Neural cell (in vitro differentiated cells): Measurements from ENCODE around the gene PROC. TPM values are rescaled to one million over a fixed set of nuclear protein-coding genes. Genes with fewer than 3 reads are reported as not detected.

Experiments
- H2AFZ ChIP-seq: fragments of 200-600, 300-800 bp; sonication (generic), shearing (Covaris generic); 2 replicates; pipeline ENCODE4 v1.6.0; 2014; ENCODE audit warnings: low read depth, mild to moderate bottlenecking, antibody characterized with exemption, low read length, moderate library complexity
- H3F3A ChIP-seq: fragments of 200-600 bp; shearing (Covaris generic); 2 replicates; pipeline ENCODE4 v1.6.1; 2016; ENCODE audit warnings: mild to moderate bottlenecking, moderate library complexity, mixed read lengths, antibody characterized with exemption, low read length; ENCODE audit not compliant: insufficient read depth, poor library complexity, severe bottlenecking
- H3K27ac ChIP-seq: fragments of 200-600, 300-800 bp; sonication (generic), shearing (Covaris generic); 2 replicates; pipeline ENCODE4 v1.5.1; 2014; ENCODE audit warnings: mild to moderate bottlenecking, low read length, moderate library complexity
- H3K27me3 ChIP-seq: fragments of 300-800, 200-600 bp; sonication (generic), shearing (Covaris generic); 2 replicates; pipeline ENCODE4 v1.6.0; 2014; ENCODE audit warnings: mild to moderate bottlenecking, low read depth, low read length, moderate library complexity; ENCODE audit not compliant: insufficient read depth
- H3K36me3 ChIP-seq: fragments of 300-800, 200-600 bp; sonication (generic), shearing (Covaris generic); 2 replicates; pipeline ENCODE4 v1.5.1; 2014; ENCODE audit warnings: mild to moderate bottlenecking, antibody characterized with exemption, low read length, moderate library complexity; ENCODE audit not compliant: insufficient read depth
- H3K4me2 ChIP-seq: fragments of 300-800, 200-600 bp; sonication (generic), shearing (Covaris generic); 2 replicates; pipeline ENCODE4 v1.6.0; 2014; ENCODE audit warnings: mild to moderate bottlenecking, low read length
- H3K4me3 ChIP-seq: fragments of 300-800, 200-600 bp; sonication (generic), shearing (Covaris generic); 2 replicates; pipeline ENCODE4 v1.5.1; 2014; ENCODE audit warnings: mild to moderate bottlenecking, low read length, moderate library complexity
- H3K79me2 ChIP-seq: fragments of 200-600 bp; shearing (Covaris generic); replicated peaks from 2 replicates; pipeline ENCODE4 v1.6.0; 2014; ENCODE audit warnings: mild to moderate bottlenecking, low read length, moderate library complexity; ENCODE audit not compliant: insufficient read depth
- H3K9ac ChIP-seq: fragments of 300-800, 200-600 bp; sonication (generic), shearing (Covaris generic); 2 replicates; pipeline ENCODE4 v1.6.1; 2016; ENCODE audit warnings: mild to moderate bottlenecking, low read length, mixed read lengths
- H3K9me2 ChIP-seq: fragments of 200-600 bp; shearing (Covaris generic); 2 replicates; pipeline ENCODE4 v1.6.1; 2016; ENCODE audit warnings: mild to moderate bottlenecking, low read length, mixed read lengths; ENCODE audit not compliant: insufficient read depth
- H3K9me3 ChIP-seq: fragments of 200-600, 300-800 bp; sonication (generic), shearing (Covaris generic); 2 replicates; pipeline ENCODE4 v1.6.1; 2016; ENCODE audit warnings: mild to moderate bottlenecking, mixed run types, low read length, moderate library complexity, mixed read lengths
- H4K20me1 ChIP-seq: fragments of 200-600 bp; shearing (Covaris generic); 2 replicates; pipeline ENCODE4 v1.6.1; 2016; ENCODE audit warnings: mild to moderate bottlenecking, mixed run types; ENCODE audit not compliant: insufficient read depth
- EP300 ChIP-seq: fragments of 450-650 bp; conservative IDR thresholded peaks from 2 replicates; pipeline ENCODE4 v1.6.1; 2014; ENCODE audit warnings: antibody characterized with exemption, mild to moderate bottlenecking, moderate library complexity; ENCODE audit not compliant: poor library complexity, severe bottlenecking
- EZH2 ChIP-seq: fragments of 200-600, 300-800 bp; shearing (Covaris generic), sonication (generic); IDR thresholded peaks from 2 replicates; pipeline ENCODE4 v1.6.1; 2014; ENCODE audit warnings: antibody characterized with exemption, low read length, borderline replicate concordance, mild to moderate bottlenecking; ENCODE audit not compliant: insufficient read depth, poor library complexity, severe bottlenecking
- MXI1 ChIP-seq: fragments of 450-650 bp; conservative IDR thresholded peaks from 2 replicates; pipeline ENCODE4 v1.6.1; 2014; ENCODE audit warnings: antibody characterized with exemption, mild to moderate bottlenecking; ENCODE audit not compliant: poor library complexity, severe bottlenecking
- POLR2AphosphoS5 ChIP-seq: IDR thresholded peaks from 2 replicates; pipeline ENCODE4 v1.6.1; 2012
- RAD21 ChIP-seq: fragments of 450-650 bp; conservative IDR thresholded peaks from 2 replicates; pipeline ENCODE4 v1.6.1; 2014; ENCODE audit warnings: antibody characterized with exemption, mild to moderate bottlenecking, moderate library complexity
- SMC3 ChIP-seq: fragments of 450-650 bp; conservative IDR thresholded peaks from 2 replicates; pipeline ENCODE4 v1.6.1; 2014; ENCODE audit warnings: antibody characterized with exemption, mild to moderate bottlenecking, moderate library complexity; ENCODE audit not compliant: poor library complexity
- TAF1 ChIP-seq: IDR thresholded peaks from 2 replicates; pipeline ENCODE4 v1.6.1; 2012; ENCODE audit warnings: low read depth
- polyA plus RNA-seq: library from polyadenylated mRNA; depleted of rRNA; stranded (reverse); fragments of >200 nt; gene quantifications from 2 replicates; pipeline ENCODE4 v1.2.3, GENCODE V29; 2014
- TF ChIP-seq, protein P1 (sequence below): fragments of 450-650 bp; IDR thresholded peaks from 2 replicates; pipeline ENCODE4 v1.5.1; 2014; ENCODE audit warnings: antibody characterized with exemption, mild to moderate bottlenecking, moderate library complexity; ENCODE audit not compliant: poor library complexity, severe bottlenecking
- TF ChIP-seq, protein P2 (sequence below): IDR thresholded peaks from 2 replicates; pipeline ENCODE4 v1.6.1; 2012; ENCODE audit warnings: borderline replicate concordance

The PROC gene
- polyA plus RNA-seq, 1 donor from 2014 or later: 0.33 TPM

DNA sequence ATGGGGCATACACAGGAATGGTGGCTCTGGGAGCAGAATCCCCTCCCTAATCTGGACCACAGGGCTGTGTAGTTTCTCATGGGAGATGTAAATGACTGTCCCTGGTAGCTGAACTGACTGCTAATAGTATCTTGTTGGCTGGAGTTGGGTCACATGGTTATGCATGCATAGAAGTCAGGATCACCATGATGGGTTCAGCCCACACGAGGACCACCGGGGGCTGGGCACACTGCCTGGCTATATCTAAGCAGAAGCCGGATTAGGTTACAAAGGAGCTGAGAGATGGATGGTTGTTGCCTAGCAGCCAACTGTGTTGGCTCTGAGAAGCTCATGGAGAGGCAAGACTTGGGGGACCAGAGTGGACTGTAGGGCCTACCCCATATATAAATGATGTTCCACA lies 23.7 kb upstream of the PROC start:
- no peak overlapping the region for H3K4me2 ChIP-seq

DNA sequence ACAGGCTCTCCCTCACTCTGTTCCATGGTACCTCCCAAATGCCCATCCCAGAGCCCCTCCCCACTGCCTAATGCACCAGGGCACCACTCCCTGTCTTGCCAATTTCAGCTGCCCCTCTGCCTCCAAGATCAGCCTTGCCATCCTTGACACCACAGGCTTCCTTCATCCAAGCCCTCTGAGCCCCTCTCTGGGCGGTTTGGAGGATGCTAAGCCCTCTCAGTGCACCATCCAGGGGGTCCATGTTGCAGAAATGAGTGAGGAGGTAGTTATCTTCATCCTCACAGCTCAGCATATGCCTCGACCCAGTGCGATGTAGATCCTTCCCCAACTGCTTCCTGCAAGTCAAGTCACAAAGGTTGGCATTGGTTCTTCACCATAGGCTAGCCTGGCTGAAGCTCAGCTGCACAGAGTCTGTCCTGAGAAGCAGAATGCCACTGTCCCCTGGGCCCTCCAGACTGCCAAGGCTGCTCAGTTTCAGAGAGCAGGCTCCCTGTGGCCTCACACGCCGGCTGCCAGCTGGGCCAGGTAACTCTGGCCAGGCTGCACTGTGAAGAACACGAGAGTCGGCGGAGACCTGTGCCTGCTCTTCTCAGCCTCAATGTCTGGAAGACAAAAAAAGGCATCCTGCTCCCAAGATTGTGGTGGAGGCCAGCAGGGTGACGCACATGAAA lies 20.5 kb upstream of the PROC start:
- H3K9me3 ChIP-seq: no peaks in the 10 kb centered on the region
- H3K36me3 ChIP-seq: no peaks in the 10 kb centered on the region
- no peaks in the 10 kb centered on the region for H3K79me2 ChIP-seq
- no peaks in the 10 kb centered on the region for H3K27me3 ChIP-seq
- no peak overlapping the region for H3K27ac ChIP-seq
- H3K4me3 ChIP-seq: no peak overlapping the region
- no peak overlapping the region for H2AFZ ChIP-seq
- no peak overlapping the region for H3K4me2 ChIP-seq
- H3F3A ChIP-seq: no peaks in the 10 kb centered on the region
- H3K9ac ChIP-seq: no peak overlapping the region
- H4K20me1 ChIP-seq: no peaks in the 10 kb centered on the region
- no peaks in the 10 kb centered on the region for H3K9me2 ChIP-seq
- no peak for TF ChIP-seq SMC3
- TF ChIP-seq EZH2: no peak
- TF ChIP-seq, protein P1, sequence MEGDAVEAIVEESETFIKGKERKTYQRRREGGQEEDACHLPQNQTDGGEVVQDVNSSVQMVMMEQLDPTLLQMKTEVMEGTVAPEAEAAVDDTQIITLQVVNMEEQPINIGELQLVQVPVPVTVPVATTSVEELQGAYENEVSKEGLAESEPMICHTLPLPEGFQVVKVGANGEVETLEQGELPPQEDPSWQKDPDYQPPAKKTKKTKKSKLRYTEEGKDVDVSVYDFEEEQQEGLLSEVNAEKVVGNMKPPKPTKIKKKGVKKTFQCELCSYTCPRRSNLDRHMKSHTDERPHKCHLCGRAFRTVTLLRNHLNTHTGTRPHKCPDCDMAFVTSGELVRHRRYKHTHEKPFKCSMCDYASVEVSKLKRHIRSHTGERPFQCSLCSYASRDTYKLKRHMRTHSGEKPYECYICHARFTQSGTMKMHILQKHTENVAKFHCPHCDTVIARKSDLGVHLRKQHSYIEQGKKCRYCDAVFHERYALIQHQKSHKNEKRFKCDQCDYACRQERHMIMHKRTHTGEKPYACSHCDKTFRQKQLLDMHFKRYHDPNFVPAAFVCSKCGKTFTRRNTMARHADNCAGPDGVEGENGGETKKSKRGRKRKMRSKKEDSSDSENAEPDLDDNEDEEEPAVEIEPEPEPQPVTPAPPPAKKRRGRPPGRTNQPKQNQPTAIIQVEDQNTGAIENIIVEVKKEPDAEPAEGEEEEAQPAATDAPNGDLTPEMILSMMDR: no peak
- no peak for TF ChIP-seq EP300
- TF ChIP-seq, protein P2, sequence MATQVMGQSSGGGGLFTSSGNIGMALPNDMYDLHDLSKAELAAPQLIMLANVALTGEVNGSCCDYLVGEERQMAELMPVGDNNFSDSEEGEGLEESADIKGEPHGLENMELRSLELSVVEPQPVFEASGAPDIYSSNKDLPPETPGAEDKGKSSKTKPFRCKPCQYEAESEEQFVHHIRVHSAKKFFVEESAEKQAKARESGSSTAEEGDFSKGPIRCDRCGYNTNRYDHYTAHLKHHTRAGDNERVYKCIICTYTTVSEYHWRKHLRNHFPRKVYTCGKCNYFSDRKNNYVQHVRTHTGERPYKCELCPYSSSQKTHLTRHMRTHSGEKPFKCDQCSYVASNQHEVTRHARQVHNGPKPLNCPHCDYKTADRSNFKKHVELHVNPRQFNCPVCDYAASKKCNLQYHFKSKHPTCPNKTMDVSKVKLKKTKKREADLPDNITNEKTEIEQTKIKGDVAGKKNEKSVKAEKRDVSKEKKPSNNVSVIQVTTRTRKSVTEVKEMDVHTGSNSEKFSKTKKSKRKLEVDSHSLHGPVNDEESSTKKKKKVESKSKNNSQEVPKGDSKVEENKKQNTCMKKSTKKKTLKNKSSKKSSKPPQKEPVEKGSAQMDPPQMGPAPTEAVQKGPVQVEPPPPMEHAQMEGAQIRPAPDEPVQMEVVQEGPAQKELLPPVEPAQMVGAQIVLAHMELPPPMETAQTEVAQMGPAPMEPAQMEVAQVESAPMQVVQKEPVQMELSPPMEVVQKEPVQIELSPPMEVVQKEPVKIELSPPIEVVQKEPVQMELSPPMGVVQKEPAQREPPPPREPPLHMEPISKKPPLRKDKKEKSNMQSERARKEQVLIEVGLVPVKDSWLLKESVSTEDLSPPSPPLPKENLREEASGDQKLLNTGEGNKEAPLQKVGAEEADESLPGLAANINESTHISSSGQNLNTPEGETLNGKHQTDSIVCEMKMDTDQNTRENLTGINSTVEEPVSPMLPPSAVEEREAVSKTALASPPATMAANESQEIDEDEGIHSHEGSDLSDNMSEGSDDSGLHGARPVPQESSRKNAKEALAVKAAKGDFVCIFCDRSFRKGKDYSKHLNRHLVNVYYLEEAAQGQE: no peak
- no peak for TF ChIP-seq MXI1
- TF ChIP-seq RAD21: no peak
- no peak for TF ChIP-seq TAF1
- TF ChIP-seq POLR2AphosphoS5: no peak

More for the DNA sequence above, 23.7 kb upstream of the PROC start:
- no peaks in the 10 kb centered on the region for H3F3A ChIP-seq
- H3K36me3 ChIP-seq: no peaks in the 10 kb centered on the region
- H2AFZ ChIP-seq: no peak overlapping the region
- no peak overlapping the region for H3K9ac ChIP-seq
- H3K27ac ChIP-seq: no peak overlapping the region
- H3K9me2 ChIP-seq: no peaks in the 10 kb centered on the region
- TF ChIP-seq SMC3 (no peak), RAD21 (no peak), POLR2AphosphoS5 (no peak), MXI1 (no peak), EP300 (no peak), EZH2 (no peak), TAF1 (no peak)
- TF ChIP-seq, protein P1: no peak
- TF ChIP-seq, protein P2: no peak
- H3K4me3 ChIP-seq: no peak overlapping the region
- no peaks in the 10 kb centered on the region for H3K27me3 ChIP-seq
- no peaks in the 10 kb centered on the region for H4K20me1 ChIP-seq
- no peaks in the 10 kb centered on the region for H3K9me3 ChIP-seq
- no peaks in the 10 kb centered on the region for H3K79me2 ChIP-seq
